ENCODE results near the gene TEDC2.
"Not testable (repeated sequence)": the region's sequence is repeated elsewhere in the genome, so short reads cannot be mapped to it uniquely, and the experiment has no call there.

The TEDC2 gene

DNA sequence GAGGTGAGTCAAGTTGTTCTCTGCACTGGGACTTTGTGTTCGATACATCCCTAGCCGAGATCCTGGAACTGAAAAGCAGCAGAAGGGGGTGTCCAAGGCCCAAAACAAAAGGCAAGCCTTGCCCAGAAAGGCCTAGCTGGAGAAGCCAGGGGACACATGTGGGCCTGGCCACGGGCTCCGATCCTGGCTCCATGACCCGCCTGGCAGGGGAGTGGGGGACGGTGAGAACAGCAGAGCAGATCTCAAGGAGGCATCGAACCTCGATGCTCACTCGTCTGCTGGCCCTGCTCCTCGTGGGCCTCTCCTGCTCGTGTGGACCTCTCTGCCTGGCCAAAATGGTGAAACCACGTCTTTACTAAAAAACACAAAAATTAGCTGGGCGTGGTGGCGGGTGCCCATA, 21.8 kb upstream of the TEDC2 start:
- no peak for DNase-seq

DNA sequence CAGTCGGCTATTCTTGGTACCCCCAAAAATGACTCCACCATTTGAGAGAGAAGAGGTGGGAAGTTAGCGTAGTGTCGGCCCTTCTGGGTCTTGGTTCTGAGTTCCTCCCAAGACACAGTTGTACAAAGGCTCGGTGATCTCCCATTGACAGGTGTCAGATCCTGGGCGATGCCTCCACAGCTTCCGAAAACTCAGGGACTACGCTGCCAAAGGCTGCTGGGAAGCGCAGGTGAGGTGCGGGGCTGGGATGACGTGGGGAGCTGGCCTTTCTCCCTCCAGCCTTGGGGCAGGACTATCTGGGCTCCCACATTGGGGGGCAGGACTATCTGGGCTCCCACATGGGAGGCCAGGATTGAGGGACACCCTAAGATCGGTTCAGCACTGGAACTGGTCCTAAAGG, 20.3 kb upstream of the TEDC2 start:
- no peak for DNase-seq

DNA sequence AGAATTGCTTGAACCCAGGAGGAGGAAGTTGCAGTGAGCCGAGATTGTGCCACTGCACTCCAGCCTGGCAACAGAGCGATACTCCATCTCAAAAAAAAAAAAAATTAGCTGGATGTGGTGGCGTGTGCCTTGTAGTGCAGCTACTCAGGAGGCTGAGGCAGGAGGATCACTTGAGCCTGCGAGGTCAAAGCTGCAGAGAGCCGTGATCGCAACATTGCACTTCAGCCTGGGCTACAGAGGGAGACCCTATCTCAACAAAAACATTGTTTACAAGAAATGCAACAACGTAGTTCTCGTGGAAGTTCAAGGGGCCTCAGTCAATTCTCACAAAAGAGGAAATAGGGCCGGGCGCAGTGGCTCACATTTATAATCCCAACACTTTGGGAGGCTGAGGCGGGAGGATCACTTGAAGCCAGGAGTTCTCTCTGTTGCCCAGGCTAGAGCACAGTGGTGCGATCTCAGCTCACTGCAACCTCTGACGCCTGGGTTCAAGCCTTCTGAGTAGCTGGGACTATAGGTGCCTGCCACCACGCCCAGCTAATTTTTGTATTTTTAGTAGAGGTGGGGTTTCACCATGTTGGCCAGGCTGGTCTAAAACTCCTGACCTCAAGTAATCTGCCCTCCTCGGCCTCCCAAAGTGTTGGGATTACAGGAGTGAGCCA, 18.6 kb upstream of the TEDC2 start:
- not testable (repeated sequence) for DNase-seq

DNA sequence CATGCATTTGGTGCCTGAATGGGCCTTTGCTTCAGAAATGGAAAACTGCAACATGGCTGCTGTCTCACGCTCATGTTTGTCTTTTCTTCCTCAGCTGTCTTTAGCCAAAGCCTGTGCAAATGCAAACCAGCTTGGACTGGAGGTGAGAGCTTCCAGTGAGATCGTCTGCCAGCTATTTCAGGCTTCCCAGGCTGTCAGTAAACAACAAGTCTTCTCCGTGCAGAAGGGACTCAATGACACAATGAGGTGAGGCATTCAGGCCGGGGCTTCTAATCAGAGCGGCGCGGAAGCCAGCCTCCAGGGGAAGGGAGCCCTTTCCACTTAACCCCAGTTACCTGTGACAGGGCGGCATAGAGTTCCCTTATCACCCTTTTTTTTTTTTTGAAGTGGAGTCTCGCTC, 16.4 kb upstream of the TEDC2 start:
- no peak for DNase-seq

DNA sequence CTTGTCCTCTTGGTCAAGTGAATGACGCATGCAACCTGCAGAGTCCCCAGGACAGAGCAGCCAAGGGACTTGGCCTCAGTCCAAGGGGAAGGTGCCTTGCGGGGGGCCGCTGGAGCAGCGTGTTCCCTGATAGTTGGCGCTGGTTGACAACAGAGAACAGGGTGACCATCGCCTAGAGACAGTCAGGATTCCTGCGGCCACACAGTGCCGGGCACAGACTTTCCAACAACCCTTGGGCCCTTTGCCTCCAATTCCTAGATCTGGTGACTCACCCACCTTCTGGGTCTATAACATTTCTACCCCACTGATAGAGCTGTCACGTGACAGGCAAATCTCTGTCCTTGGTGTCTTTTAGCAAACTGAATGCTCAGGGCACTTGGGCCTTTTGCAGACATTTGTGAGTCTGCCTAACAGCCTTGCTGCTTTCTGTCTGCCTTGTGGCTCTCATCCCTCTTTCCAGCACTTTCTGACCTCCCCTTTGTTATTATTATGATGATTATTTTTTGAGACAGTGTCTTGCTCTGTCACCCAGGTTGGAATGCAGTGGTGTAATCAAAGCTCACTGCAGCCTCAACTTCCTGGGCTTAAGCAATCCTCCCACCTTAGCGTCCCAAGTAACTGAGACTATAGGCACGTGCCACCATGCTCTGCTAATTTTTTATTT, 11.9 kb upstream of the TEDC2 start:
- DNase-seq = peak; percentile 53

DNA sequence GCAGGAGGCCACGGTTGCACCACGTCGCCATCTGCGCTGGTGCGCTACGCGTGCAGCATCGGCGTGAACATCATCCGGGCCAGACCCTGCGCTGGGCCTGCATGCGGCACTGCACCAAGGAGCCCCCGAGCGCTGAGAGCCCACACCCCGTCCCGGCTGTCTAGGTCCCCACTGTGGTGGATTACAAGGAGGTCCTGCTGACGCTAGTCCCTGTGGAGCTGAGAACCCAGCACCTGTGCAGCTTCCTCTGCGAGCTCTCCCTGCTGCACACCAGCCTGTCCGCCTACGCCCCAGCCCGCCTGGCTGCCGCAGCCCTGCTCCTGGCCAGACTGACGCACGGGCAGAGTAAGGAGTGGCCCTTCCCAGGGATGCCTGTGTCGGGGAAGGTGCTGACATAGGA, 10.8 kb upstream of the TEDC2 start:
- DNase-seq = no peak

DNA sequence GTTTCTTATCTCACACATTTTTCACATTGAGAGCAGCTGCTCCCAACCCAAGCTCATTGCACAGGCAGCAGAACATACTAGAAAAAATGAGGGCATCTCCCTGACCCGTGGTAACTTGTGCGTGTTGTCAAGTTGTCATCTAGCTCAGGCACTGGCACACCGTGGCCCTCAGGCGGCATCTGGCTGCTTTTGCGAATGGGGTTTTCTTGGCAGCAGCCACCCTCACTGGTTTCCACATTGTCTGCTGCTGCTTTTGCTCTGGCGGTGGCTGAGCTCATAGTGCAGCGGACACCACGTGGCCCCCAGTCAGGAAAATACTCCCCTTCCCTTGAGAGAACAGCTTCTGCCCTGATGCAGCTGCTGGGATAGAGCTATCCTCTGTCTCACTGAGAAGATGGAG, 9.4 kb upstream of the TEDC2 start:
- DNase-seq = no peak

DNA sequence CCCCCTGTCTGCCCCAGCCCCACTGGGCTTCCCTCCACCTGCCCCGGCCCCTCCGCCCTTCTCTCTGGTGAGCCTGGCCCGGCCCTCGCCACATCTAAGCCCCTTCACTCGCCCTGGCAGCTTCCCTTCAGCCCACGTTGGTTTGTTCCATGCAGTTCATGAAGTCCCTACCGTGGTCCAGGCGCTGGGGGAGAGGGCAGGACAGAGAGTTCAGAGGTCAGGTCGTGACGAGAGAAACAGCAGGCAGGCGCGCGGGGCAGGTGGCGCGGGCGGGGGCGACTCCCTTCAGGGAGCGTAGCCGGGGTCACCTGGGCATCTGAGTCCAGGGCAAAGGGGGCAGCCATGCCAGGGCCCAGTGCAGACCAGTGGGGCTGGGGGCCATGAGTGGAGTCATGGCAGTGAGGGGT, 8.9 kb upstream of the TEDC2 start:
- no peak for DNase-seq

DNA sequence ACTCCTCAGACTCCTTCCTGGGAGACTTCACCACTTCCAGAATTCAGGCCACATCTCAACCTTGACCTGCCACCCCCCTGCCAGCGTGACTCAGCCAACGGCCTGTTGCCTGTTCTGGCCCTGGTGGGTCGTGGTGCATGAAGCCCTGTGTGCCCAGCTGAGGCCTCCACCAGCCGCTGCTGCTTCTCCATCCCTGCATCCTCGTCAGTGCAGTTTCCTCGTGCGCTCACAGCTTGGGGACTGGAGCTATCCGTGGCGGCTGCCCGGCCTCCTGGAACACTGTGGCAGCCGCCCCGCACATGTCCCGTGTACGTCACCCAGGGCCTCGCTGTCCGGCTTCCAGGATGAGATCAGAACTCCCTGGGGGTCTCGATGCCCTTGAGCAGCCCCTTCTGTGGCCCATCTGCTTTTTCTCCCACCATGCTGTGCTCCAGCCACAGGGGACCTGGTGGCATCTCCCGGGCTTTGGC, 8.0 kb upstream of the TEDC2 start:
- DNase-seq = no peak

DNA sequence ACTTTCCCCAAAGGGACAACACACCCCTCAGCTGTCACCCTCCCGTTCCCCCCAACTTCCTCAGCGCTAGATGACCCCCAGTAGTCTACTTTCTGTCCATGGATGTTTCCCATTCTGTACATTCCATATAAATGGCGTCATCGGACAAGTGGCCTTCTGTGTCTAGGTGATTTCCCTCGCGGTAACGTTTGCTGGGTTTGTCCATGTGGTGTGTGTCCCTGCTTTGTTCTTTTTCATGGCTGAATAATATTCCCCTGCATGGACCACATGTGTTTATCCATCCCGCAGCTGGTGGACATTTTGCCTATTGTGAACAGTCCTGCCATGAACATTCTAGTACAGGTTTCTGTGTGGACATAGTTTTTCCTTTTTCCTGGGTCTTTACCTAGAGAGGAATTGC, 7.3 kb upstream of the TEDC2 start:
- no peak for DNase-seq

DNA sequence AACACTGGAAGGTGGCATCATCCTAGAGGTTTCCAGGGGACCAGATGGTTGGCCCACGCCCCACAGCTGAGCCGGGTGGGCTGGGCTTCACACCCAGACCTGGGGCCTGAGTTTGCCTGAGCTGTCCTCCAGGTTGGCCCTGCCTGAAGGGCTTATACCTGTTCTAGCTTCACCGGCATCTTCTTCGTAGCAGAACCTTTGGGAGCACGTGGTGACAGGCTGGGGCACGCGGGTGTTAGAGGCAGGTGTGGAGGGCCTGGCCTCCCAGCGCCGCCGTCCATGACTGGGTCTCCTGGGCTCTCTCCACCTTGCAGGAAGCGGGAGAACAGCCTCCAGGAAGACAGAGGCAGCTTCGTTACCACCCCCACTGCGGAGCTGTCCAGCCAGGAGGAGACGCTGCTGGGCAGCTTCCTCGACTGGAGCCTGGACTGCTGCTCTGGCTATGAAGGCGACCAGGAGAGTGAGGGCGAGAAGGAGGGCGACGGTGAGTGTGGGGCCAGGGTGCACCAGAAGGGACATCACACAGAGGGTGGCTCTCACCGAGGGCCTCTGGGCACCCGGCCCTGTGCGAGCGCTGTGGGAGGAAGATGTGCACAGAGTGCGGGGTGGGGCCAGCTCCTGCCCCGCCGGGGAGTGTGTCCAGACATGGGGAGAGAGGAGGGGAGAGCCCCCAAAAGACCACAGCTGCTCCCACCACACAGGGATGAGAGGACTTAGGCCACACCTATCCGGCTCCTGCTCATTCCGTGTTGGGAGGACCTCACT, 4.6 kb upstream of the TEDC2 start:
- DNase-seq = no peak

DNA sequence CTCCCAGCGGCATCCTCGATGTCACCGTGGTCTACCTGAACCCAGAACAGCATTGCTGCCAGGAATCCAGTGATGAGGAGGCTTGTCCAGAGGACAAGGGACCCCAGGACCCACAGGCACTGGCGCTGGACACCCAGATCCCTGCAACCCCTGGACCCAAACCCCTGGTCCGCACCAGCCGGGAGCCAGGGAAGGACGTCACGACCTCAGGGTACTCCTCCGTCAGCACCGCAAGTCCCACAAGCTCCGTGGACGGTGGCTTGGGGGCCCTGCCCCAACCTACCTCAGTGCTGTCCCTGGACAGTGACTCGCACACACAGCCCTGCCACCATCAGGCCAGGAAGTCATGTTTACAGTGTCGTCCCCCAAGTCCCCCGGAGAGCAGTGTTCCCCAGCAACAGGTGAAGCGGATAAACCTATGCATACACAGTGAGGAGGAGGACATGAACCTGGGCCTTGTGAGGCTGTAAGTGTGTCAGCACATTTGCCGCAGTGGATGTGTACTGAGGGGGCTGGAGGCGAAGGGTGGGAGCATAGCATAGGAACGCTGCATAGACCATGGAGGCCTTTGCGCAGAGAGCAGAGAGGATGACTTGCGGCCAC, 3.3 kb upstream of the TEDC2 start:
- no peak for DNase-seq

DNA sequence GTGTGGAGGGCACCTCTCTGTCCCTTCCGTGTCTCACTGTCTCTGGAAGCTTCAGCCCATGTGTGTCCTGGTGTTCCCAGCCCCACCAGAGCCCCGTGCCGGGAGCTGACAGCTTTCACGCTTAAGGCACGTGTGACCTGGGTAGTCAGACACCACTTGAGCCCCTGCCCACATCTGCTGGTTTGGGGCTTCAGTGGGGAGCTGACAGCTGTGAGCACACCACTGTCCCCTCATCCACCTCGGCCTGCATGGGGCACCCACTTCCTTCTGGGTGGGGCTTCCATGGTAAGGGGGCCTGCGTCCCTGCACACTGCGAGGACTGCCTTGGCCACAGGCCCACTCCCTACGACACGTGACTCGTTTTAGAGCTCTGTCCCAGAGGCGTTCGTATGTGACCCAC, 2.6 kb upstream of the TEDC2 start:
- no peak for DNase-seq

DNA sequence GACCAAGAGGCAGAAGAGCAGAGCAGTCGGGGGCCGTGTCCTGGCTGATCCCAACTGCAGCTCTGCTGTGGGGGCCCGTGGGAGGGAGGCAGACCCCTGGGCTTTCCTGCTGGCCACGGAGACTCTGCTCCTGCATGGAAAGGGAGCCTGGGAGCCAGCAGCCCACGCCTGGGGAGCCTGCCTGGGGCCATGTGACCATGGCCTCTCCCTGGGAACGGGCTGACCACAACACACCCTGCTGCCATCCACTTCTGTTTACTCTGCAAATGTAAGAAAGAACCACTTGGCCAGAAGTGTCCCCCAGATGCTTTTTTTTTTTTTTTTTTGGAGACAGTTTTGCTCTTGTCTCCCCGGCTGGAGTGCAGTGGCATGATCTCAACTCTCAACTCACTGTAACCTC, 2.0 kb upstream of the TEDC2 start:
- DNase-seq = no peak

DNA sequence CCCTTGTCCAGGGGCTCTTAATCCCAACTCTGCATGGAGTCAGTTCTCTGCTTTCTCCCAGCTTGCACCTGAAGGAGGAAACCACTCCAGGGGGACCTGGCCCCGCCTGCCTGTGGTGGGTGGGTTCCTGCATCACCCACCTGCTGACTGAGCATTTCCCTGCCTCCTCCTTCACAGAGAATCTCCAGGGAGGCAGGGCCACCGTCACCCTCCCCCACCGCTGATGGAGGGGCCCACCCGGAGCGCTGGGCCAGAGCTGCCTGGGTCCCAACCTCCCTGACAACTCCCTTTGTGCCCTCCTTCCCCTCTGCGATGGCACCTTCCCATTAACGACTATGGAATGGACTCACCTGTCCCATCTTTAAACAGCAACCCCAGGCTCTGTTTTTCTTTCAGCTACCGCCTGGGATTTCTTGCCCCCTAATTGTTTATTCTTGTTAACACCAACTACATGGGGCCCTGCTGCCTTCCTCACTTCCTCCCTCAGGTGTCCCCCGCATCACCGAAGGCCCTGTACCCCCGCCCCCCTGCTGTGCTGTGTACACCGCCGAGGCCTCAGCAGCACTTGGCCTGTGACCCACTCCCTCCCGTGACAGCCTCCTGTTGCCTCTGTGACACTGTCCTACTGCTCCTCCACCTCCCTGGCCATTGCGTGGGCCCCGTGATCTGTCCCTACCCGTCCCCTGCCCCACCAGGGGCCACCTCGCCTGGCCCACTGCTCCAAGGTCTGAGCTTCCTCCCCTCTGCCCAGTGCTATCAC, 842 bp upstream of the TEDC2 start:
- no peak for DNase-seq

DNA sequence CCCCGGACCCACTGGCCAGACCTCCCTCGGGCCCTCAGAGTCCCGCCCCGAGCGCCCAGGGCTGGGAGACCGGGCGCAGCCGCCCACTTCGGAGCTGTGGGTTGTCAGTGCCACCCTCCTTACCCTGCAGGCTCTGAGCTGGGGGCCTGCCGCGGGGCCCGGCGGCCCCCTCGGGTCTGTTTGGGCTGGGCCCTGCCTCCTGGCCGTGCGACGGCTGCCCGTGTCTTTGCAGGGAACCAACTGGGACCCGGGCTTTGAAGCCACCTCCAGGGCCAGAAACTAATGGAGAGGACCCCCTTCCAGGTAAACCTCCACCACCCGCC, 443 bp downstream of the TEDC2 start:
- no peak for DNase-seq

DNA sequence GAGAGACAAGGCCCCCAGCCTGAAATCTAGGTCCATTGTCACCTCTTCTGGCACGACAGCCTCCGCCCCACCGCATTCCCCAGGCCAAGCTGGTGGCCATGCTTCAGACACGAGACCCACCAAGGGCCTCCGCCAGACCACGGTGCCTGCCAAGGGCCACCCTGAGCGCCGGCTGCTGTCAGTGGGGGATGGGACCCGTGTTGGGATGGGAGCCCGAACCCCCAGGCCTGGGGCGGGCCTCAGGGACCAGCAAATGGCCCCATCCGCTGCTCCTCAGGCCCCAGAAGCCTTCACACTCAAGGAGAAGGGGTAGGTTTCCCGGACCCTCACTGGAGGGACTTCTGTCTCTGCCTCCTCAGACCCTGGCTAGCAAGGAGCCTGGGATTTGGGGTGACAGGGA, 1.0 kb downstream of the TEDC2 start:
- DNase-seq = no peak

DNA sequence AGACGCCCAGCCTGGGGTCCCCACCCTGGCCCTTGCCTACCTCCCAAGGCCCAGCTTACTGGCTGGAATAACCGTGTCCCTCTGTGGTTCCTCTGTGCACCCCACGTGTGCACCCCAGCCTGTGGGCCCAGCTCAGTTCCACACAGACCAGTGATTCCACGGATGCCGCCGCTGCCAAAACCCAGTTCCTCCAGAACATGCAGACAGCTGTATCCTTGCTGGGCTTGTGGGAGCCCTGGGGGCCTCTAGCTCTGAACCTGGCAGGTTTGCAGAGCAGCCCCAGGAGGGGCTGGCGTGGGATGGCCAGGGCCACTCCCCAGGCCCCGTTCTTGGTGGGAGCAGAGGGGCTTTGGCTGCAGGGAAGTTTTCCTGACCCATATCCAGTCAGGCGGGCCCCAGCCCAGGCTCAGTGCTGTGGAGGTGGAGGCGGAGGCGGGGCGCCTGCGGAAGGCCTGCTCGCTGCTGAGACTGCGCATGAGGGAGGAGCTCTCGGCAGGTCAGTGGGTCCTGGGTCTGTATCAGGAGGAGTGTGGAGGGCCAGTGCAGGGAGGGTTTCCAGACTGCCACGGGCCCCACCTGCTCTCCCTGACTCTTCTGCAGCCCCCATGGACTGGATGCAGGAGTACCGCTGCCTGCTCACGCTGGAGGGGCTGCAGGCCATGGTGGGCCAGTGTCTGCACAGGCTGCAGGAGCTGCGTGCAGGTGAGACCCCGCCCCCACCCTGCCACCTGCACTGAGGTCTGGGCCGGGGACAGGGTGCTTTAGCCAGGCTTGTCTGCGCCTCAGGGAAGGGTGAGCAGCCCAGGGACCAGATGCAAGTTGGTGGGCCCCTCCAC, 2.3 kb downstream of the TEDC2 start:
- no peak for DNase-seq

DNA sequence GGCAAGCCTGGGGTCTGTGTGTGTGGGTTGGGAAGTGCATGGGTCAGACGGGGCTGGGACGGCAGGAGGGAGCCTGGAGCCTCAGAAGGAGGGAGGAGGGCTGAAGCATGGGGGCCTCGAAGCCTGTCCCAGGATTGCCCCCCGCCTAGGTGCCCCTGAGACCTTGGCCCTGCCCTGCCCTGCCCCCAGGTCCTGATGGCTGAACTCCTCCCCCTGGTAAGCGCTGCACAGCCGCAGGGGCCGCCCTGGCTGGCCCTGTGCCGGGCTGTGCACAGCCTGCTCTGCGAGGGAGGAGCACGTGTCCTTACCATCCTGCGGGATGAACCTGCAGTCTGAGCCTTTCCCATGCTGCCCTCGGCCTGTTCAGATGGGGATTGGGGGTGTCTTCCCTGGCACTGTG, 4.4 kb downstream of the TEDC2 start:
- DNase-seq = no peak

DNA sequence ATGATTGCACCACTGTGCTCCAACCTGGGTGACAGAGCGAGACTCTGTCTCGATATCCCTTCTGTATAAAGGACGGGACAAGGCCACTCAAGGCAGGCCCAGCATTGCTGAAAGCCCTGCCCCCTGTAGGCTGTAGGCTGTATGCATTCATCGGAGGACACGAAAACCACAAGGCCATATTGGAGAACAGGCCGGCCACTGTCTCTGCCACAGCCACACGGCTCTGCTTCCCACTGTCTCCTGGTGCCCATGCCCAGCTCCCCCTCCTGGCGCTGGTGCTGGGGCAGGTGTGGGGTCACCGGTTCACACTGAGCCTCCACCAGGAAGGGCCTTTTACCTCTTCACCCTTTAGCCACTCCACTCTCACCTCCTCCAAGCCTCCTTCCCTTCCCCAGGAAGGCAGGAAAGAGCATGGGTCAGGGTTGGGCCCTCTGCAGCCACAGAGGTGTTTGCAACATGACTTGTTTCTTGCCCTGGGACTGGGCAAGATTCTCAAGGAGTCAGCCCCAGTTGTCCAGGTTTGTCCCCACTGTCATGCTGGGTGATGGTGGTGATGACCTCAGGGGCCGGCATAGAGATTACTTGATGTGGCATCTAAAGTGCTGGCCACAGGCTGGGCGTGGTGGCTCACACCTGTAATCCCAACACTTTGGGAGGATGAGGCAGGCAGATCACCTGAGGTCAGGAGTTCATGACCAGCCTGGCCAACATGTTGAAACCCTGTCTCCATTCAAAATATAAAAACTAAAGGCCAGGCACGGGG, 5.9 kb downstream of the TEDC2 start:
- no peak for DNase-seq
